HG03460 (cell line): ENCODE results near the gene SUN5.
"Not testable (repeated sequence)": the region's sequence is repeated elsewhere in the genome, so short reads cannot be mapped to it uniquely, and the experiment has no call there.

Experiments
- ATAC-seq: cut with Tn5 transposase; IDR thresholded peaks from one replicate; pipeline ENCODE4 v1.9.1; 2021; ENCODE audit not compliant: unreplicated experiment

The SUN5 gene, protein sequence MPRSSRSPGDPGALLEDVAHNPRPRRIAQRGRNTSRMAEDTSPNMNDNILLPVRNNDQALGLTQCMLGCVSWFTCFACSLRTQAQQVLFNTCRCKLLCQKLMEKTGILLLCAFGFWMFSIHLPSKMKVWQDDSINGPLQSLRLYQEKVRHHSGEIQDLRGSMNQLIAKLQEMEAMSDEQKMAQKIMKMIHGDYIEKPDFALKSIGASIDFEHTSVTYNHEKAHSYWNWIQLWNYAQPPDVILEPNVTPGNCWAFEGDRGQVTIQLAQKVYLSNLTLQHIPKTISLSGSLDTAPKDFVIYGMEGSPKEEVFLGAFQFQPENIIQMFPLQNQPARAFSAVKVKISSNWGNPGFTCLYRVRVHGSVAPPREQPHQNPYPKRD

GRCh38 chr20:33004141-33004751 is at the start of gene SUN5:
SUN5 (minus strand) TSS chr20:33004433; CDS start chr20:33004340, 93 bp downstream.
- ATAC-seq = no peak

DNA sequence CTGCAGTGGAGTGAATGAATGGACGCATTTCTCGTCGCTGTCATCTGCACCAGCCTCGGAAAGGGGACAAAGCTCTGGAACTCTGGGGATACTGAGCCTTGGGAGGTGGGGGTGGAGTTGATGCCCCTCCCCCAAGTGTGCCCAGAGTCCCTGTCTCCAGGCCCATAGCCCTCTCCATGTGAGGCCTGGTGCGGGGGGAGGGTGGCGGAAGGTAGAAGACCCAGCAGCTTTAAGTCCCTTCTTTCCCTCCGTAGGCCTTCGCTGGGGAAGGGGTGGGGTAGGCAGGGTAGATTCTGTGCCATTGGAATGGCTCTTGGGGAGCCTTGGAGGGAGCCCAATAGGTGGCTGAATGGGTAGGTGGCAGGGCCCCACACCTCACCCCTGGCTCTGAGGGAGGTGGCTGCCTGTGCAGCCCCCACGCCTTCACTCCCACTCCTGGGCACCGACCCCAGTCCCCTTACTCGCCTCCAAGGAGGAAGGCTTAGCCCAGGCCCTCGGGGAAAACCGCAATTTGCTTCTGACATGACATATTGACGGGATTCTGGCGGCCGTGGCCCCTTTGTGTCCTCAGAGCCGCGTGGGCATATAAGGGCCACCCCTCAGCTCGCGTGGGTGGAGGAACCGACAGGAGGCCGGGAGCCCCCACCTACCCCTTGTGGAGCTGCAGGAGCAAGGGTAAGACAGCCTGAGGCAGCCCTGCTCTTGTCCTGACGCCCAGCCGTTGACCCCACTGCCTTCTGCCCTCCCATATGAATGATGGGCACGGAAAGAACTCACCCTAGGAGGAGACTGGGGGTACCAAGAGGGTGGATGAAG is 49.3 kb upstream of the SUN5 start, which contains the start of gene BPIFB3:
TSS of gene BPIFB3 (plus strand) at position 613 of the 816 bp plus-strand sequence. CDS start 1,533 bp downstream, outside the sequence.
- no peak for ATAC-seq

- ATAC-seq = no peak
These were observed 47.1 kb upstream of the SUN5 start for GRCh38 chr20:33051333-33051732.

- no peak for ATAC-seq
These were observed 42.2 kb upstream of the SUN5 start for GRCh38 chr20:33046412-33046811.

GRCh38 chr20:33045129-33045721 is 41.0 kb upstream of the SUN5 start:
- ATAC-seq = not testable (repeated sequence)

DNA sequence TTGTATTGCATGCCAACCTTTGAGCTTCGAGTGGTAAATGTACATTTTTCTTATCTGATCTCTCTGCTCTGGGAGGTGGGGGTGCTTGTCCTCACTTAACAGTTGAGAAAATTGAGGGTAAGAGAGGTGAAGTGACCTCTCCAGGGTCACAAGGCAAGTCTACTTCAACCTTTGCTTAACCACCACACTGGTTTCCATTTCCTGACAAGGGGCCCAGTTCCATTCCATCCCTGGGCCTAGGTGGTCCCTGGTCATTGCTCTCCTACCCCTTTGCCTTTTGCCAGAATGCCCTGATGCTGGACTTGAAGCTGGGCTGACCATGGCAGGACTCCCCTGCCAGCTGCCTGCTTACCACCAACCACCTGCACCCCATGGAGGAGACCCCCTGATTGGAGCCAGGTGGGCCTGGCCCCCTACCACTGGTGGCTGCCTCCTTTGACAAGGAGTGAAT is 39.5 kb upstream of the SUN5 start:
- ATAC-seq = no peak

DNA sequence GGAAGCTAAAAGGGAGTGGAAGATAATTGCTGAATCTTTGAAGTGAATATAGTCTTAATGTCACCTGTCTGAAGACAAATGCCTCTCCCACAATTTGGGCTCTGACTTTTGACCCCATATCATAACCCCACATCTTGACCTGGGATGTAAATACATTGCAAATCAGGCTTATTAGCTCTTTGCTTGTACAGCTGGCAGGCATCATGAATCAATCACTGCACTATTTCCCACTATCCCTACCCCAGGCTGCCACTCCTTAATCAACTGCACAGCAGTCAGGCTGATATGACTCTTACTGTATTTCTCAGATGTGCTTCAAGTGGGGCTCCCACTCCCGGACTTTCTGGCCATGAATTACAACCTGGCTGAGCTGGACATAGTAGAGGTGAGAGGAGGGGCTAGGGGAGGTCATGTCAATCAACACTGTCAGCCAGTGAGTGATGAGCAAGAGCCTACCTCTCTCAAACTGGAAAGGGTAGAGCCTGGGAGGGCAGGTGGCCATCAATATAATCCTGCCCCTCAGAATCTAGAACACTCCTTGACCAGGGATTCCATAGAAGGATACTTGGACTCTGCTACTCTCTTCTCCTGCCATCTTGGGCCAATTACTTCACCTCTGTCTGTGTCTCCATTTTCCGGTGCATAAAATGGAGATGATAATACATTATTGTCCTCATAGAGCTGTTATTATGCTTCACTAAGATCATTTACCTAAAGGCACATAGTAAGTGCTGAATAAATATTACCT is 38.9 kb upstream of the SUN5 start:
- no peak for ATAC-seq

DNA sequence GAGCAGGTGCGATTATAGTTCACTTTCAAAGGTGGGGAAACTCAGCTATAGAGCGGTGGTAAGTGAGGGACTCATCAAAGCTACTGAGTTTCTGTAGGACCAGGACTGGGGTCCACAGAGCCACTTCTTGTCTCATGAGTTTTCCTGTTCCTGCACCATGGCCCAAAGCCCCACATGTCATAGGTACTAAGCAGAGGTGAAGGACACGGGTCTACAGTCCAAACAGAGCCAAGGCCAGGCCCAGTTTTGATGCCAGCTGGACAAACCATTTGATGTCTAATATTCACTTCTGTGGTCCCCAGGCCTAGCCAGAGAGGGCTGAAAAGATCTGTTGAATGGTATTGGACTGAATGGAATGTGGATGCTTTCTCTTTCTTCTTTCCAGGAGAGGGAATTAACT is 38.2 kb upstream of the SUN5 start:
- no peak for ATAC-seq

GRCh38 chr20:33038243-33038642 is 34.0 kb upstream of the SUN5 start:
- no peak for ATAC-seq

- no peak for ATAC-seq
These were observed 33.2 kb upstream of the SUN5 start for GRCh38 chr20:33037456-33037855.

- ATAC-seq = no peak
These were observed 30.8 kb upstream of the SUN5 start for GRCh38 chr20:33034901-33035492.

GRCh38 chr20:33034115-33034514 is 29.9 kb upstream of the SUN5 start:
- ATAC-seq = no peak

- no peak for ATAC-seq
These were observed 29.1 kb upstream of the SUN5 start for GRCh38 chr20:33033381-33033780.

- no peak for ATAC-seq
These were observed 28.3 kb upstream of the SUN5 start for GRCh38 chr20:33032555-33032954.

- ATAC-seq = no peak
These were observed 27.3 kb upstream of the SUN5 start, which contains the start of gene BPIFB6 for GRCh38 chr20:33031531-33031930. BPIFB6 (plus strand) TSS chr20:33031648; CDS start chr20:33031648, 0 bp downstream.

GRCh38 chr20:33030569-33030968 is 26.3 kb upstream of the SUN5 start:
- no peak for ATAC-seq

DNA sequence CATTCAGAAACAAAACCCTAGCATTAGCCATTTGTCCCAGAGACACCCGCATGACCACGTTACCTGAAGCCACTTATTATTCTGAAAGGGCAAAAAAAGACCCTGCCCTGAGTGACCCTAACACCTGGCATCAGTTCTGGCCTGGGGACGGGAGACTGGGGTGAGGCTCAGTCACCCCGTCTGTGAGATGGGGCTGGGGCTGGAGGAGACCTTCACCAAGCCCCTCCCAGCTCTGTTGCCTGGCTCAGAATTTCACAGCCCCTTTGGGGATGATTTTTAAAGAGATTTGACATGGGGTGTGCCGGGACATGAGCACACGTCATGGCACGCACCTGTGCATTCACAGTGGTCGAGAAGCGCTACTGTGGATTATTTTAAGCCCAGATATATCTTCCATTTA is 25.8 kb upstream of the SUN5 start:
- no peak for ATAC-seq

- ATAC-seq = no peak
These were observed 24.6 kb upstream of the SUN5 start for GRCh38 chr20:33028875-33029274.

GRCh38 chr20:33027769-33028751 is 23.8 kb upstream of the SUN5 start:
- ATAC-seq = no peak
